Right hindlimb (tissue), 1 donor: ENCODE data around the gene HOXB6.
A peak's percentile ranks its signal among the peaks of the same experiment; 100 is the strongest.

ENCODE experiments used
- DNase-seq: peaks from one replicate; pipeline ENCODE4 v3.0.0-alpha.2; 2018

The HOXB6 gene

DNA sequence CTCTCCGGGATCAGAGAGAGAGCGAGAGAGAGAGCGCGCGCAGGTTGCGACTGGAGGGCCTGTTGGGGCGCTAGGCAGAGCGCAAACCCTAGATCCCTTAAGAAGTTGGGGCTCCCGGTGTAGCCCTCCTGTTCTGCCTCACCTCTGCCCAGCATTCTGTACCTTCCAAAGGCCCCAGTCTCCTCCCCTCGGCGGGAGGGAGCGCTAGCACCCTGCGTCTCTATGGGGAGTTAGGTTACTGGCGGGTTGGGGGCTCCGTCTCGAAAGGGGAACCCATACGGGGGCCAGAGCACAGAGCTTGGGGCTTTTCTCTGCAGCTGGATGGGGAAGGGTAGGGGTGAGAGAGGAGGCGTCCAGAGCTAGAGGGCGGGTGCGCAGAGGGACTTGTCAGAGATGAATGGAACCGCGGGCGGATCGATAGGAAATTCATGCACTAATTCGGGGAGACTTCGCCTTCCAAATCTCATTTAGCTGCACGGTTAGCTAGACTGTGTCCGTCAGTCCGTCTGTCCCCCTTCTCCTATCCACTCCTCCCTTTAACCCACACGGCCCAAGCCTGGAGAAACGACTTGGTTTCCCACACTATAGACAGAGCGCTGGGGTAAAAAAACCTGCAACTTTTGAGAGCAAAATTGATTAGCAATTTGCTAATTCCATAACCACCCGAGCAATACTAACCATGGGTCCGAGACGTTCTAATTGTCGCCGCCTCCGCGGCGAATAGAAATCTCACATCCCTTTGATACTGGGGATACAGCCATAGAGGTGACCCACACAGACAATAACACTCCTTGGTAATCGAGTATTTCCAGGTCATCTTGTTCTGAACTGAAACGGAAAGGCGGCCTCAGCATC is 25.9 kb downstream of the HOXB6 start:
- no peak for DNase-seq

DNA sequence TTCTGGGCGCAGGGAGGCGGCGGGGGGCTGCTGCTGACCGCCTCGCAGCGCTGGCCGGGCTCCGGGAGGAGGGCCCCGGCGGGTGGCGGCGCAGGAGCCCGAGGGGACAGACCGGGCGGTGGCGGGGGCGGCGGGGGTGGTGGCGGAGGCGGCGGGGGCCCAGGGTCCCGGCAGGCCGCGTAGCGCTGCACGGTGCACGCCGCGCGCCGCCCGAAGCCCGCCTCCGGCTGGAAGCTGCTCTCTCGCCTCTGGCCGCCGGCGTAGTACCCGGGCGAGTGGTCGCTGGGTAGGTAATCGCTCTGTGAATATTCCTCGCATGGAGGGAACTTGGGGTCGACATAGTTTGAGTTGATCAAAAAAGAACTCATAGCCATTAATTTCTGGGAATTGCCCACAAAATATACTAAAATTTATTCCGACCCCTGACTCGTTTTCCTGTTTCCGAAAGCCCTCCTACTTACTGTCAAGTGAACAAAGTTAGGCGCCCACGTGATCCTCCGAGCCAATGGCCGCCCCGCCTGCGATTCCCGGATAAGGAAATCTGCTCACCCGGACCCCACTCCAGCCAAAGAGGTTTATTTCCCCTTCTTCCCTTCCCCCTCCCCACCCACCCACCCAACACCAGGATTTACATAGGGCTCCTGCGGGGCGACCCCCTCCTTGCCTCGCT is 26.7 kb downstream of the HOXB6 start, which contains the start of gene HOXB4:
Gene HOXB4, minus strand, starts transcription at position 405 of the 670 bp plus-strand sequence. Its CDS starts 31 bp downstream, at position 374.
- peak; percentile 81 for DNase-seq

DNA sequence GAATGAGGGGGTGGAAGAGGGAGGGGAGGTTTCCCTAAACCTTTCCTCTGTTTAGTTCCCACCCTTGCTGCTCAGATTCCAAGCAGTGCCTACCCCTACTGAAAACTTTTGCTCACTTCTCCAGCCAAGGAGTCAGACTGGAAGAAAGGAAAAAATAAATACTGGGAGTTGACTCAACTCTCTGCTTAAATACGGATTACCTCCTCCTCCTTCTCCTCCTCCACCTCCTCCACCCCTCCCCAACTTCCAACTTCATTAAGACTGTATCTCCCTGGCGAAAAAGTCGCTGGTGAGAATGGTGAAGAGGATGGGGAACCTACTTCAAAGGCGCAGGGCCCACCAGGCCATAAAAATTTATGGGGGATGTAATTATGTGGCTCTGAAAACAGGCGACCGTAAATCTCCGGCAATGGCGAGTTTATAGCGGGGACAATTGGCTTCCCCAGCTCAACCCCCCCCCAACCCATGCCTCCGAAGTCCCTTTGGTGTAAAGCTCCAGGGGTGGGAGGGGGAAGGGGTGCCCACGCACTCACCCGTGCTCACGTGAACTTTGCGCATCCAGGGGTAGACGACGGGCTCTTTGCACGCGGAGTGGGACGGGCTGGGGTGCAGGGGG is 27.3 kb downstream of the HOXB6 start:
- DNase-seq: no peak

DNA sequence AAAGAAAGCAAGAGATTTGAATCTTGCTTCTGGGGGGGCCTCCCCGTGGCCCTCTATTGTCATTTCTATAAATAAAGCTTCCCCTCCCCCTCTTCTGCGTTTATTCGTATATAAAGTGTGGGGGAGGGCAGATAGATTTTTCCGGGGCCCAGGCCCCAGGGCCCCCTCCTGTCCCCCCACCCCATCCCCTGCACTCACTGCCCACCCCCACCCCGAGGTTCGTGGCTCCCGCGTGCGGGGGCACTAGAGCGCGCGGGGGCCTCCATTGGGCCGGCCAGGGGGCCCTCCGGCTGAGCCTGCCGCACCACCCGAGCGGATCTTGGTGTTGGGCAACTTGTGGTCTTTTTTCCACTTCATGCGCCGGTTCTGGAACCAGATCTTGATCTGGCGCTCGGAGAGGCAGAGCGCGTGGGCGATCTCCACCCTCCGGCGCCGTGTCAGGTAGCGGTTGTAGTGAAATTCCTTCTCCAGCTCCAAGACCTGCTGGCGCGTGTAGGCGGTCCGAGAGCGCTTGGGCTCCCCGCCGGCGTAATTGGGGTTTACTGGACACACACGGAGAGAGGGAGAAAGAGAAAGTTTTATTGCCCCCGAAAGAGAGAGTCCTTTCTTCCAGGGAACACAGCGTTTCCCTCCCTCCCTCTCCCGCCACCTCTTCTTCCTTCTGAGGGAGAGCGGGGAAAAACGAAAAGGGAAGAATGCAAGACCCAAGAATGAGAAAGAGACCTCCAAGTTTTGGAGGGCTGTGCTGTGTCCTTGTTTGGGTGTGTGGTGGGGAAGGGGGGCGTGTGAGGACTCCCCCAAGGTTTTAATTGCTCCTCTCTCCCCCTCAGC is 28.1 kb downstream of the HOXB6 start:
- DNase-seq: no peak

DNA sequence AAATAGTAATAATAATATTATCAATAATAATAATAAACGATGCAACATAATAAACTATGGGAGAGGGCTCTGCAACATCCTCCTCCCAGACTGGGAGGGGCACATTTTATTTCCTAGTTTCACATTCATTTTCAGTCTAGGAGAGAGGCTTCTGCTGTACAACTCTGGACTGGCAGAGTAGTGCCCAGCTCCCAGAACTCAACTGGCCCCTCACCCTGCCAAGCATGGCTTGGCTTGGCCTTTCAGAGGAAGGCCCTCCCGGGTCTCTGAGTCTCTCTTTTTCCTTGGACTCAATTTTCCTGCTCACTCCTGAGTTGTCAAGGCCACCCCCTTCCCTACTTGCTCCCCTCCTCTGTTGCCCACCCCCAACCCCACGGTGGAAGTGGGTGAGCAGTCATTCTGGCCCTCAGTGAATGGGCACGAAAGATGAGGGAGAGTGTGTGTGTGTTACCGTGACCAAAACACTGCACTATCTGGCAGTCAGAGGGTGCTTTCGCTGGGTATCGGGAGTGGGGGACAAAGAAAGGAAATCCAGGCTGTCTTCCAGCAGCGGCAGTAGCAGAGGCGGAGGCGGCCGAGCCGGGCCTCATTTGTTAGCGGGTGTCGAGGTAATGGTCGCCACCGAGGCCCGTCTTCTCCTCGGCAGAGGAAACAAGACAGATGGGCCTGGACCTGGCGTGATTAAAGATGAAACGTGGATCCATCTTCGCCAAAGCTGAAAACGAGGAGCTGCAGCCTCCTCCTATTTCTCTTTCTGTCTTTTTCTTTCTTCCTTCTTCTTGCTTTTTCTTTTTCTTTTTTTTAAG is 28.9 kb downstream of the HOXB6 start:
- no peak for DNase-seq

DNA sequence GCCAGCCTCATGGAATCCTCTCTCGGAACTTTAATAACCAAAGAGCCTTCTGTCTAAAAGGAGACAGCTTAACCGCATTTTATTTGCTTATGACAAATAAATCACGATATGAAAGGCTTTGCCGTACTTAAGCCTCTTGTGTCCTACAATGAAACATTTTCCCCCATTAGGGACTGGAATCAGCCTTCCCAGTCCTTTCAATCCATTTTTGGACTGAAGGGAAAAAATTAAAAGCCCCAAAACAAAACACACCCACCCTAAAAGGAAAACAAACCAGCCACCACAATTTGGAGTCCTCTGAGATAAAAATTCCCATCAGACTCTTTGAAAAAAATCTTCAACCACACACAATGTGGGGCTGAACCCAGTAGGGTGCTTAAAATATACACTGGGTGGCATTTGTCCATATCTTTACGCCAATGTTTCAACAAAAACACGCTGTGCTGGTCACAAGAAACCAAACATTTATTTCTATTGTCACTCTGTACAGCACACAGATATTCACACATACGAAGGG is 29.7 kb downstream of the HOXB6 start:
- DNase-seq: no peak

DNA sequence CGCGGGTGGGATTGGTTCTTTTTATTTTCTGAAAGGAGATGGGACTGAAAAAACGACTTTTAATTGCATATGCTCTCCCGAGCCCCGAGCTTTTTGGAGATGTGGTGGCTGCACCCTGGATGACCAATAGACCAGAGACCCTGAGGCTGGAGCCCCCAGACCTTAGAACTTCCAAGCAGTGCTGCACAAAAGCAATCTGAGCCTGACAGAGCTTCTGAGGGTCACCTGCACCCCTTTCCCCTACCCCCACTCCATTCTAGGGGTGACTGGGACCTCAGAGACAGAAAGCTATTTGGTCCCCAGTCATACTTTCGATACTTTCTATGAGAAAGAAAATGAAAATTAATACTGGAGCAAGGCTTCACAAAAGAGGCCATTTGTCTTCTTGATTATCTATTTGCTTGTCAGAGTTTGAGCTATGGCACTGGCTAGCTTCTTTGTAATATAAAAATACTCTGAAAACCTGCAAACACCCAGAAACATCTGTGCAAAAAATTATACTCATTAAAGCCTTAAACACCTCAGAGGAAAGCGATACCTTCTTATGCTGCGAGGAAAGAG is 30.2 kb downstream of the HOXB6 start:
- no peak for DNase-seq

DNA sequence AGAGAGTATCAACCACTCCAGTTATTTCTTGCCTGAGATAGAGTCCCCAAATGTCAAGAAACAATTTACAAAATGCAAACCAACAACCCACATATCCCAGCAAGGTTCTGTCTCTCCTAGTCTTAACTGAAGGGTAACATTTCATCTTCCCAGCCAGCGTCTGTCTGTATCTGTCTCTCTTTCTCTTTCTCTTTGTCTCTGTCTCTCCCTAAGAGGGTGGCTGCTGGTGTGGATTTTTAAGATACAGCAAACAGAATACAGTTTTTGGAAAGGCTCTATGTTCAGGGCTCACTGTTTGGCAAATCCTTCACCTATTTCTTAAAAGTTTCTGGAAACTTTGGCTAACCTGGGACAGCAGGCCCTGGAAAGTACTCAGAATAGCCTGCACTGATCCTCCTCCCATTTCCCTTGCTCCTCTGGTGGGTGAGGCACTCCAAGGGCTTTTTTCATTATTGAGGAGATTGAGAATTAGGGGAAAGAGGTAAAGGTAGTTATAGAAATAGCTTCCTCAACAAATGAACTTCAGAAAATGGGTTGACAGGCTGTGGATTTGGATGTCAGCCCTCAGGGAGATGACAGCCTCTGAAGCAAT is 32.9 kb downstream of the HOXB6 start:
- DNase-seq: no peak

DNA sequence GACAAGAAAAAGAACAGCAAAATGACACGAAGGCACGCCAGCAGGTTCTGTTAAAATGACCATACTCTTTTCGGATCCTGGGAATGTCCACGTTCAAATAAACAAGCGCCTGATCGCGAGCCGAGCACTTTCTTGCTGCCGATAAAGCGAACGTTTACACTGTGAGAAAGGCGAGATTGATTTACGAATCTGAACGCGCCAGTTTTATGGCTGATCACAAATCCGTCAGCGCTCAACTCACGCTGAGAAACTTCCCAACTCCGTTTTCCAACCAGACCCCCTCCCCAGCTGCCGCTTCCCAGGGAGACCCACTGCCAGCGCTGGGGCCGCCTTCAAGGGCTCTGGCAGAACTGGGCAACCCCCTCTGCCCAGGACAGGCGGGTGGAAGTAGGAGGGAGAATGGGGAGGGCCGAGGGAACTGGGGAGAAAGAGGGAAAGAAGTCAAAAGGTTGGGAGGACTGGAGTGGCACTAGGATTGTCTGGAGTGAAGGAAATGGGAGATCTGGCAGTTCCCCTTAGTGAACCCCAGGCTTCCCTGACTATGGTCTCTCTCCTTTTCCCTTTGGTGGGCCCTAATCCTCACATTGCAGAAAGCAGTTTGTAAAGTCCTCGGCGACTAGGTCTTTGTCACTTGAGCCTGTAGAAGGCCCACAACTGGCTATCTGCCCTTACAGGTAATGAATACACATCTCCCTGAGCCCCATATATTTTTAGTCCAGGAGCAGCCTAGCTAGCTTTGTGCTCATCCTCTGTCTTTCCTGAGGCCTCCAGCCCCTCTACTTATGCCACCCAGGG is 33.6 kb downstream of the HOXB6 start:
- no peak for DNase-seq

DNA sequence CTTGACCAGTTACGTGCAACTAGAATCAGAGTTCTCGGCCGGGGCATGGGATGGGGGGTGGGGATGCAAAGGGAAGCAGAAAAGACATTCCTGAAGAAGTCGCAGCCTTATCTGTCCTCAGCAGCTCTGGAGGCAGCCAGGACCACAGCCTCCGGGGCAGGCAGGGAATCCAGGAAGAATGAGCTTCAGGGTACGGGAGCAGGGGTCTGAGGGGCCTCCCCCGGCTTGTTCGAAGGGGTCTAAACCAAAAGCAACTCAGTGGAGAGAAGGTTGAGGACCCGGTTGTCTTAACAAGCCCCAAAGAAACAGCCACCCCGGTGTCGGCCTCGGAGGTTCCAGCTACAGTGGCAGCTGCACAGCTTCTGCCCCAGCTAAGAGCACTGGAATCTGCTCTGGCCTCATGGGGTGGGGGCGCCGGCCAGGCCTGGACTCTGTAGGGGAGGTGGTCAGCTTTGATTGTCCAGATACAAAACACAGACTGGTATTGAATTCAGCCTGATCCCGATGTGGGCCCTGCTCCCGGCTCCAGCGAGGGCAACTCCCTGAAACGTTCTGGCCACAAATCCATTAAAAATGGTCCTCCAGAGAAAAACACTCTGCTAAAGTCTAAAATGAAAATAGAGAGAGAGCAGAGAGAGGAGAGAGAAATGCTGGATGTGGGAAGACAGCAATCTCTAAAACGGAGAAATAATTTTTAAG is 34.3 kb downstream of the HOXB6 start:
- no peak for DNase-seq

DNA sequence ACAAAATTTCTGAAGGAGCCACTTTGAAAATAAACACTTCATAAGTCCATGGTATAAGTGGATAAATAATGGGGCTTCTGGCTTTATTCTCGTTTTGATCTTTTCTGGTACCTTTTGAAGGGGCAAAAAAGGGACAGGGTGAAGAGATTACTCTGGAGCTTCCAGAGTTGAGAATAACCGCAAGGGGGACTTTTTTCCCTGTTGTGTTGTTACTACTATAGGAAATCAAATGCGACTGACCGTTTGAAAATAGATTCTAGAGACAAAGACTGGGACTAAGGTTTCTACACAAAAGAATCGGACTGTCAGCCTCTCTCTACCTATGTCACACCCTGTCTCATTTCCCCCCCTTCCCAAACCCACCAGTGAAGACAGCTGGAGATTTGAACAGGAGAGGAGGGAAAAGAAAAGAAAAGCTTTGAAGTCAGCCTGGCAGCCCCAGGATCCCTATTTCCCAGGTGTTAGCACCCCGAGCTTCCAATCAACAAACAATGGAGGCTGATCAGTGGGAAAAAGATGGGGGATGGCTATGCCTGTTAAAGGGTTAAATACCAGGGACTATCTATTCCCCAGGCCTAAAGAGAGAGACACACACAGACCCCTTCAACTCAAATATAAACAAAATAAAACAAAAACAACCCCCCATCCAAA is 35.0 kb downstream of the HOXB6 start:
- no peak for DNase-seq

DNA sequence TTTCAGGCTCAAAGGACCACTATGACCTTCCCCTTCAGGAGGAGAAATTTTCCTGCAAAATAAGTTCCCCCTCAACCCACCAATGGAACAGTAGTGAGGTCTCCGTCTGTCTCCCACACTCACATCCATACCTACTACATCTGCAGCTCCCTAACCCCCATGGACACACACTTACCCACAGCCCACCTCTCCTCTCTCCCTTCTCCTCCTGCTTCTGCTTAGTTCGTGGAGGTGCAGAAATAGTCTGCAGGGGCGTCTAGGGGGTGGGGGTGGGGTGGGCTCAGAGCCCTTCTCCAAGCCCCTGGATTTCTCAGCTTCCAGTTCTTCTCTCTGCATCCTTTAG is 35.6 kb downstream of the HOXB6 start:
- DNase-seq: no peak

DNA sequence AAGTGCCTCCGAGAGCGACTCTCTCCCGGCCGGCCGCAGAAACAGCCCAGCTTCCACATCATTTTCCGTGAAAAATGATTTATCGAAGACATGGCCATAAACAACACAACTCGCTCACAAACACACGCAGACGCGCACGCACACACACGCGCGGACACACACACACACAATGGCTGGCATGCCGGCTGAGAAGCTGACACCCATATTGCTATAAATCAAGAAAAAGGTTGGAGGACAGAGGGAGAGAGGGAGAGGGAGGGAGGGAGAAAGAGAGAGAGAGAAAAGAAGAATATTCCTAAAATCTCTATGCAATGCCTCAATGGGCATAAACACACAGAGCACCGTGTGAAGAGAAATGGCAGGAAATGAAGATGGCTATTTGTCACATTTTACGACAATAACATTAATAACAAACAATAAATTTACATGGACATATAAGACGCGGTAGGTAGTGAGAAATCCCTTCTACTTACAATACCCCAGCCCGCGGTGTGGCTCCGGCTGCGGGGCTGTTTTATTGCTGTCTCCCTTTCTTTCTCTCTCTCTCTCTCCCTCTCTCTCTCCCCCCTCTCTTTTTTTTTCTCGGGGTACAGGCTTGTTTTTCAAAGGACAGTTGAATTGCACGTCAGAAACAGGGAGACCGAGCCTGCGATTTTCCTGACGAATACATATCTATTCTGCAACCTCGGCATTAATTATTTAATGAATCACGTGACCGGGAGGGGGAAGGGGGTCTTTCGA is 36.1 kb downstream of the HOXB6 start:
- DNase-seq: no peak

DNA sequence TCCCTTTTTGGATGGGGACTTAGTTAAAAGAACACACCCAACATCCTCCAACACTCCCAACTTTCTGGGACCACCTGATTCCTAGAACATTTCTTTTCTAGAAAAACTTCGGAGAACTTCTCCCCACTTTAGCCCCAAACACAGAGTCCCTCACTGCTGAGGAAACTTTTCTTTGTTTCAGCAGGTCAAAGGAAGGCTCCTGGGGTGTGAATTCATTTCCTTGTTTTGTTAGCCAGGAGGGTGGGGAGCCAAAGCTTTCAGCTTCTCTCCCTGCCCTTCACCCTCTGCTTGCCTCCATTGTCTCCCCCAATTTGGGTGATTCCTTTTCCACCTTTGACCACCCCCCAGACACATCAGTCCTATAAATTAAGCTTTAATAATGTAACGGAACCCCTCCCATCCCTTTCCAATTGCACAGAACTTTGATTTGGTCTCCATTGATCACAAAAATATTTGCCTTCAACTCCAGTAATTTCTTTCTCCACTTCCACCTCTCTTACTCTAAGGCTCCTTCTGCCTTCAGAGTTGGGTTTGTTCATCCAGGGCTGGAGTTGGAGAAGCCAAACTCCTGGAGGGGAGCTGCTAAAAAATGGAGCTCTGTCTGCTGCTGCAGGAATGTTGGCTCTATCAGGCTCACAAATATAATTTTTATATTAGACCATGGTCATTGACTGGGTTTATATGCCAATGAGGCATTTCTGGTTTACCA is 37.0 kb downstream of the HOXB6 start:
- DNase-seq: no peak

DNA sequence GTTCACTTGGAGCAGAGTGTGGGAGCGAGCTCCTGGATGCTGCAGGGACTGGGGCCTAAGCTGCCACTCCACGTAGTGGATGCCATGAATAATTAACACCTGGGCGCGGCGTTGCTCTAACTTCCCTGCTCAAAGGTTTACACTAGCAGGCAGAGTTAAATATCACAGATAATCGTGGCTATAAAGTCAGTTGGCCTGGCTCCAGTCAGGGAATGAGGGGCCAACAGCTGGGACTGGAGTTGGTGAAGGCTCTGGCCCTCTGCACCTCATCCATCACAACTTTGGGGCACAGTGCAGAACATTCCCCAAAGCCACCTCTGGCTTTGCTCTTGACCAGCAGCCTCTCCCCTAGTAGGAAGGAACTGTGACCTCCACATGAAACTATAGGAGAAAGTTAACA is 37.6 kb downstream of the HOXB6 start:
- DNase-seq: no peak

DNA sequence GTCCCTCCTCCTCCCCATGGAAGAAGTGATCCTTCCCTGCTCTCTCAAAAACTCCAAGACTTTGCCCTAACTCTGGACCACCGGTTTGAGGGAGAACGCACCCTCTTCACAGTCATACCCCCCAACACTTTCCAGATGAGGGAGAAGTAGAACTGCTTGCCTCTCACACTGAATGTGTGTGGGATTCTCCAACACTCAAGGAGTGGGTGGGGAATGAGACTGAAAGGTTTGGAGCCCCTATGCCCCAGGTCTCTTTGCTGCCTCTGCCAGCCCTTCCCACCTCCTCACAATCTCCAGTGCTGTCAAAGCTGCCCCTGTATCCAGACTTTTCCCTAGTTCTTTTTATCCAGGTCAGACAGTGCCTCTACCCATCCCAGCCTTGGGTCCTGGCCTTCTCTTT is 38.1 kb downstream of the HOXB6 start:
- DNase-seq: no peak

DNA sequence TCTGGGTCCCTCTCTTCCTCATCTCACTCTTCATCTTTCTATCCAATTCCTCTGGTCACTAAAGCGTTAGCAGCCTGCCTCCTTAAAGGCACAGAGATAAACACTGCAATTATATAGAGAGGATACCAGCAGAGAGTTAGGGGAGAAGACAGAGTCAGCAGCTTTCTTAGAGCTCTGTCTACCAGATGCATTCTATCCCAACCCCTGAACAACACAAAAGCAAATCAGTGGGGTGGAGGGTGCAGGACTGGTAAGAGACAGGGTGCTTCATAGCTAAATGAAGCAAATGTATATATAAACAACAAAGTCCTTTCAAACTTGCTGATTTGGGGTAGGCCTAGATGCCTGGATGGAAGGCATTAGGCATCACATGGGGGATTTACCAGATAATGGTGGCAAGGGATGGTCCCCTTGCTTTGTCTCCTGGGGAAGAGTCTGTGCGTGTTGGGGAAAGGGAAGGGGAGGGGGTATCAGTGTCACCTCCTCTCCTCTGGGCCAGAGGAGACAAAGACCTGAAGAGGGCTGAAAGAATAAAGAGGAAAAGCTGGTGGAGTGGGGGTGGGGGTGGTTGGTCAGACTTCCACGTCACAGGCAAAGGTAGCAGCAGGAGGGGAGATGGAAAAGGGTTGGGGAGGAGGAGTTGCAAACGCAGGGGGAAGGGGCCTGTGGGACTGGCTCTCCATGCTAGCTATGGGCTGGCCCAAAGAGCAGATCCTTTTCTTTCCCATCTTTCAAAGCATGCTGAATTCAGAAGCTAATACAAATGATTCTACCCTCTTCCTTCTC is 38.7 kb downstream of the HOXB6 start:
- DNase-seq: no peak
